Activated naive CD8-positive, alpha-beta T cell treated with anti-CD3 and anti-CD28 coated beads, Interleukin-2, amount 10 ng/mL, durations not matched to agents 7 days and 5 days (primary cell): ENCODE results near the gene MOCS2. TPM values are rescaled to one million over a fixed set of nuclear protein-coding genes. Genes with fewer than 3 reads are reported as not detected.

Source experiments
- ATAC-seq: fragments of 150-1000 bp; cut with Tn5 transposase; one replicate; pipeline ENCODE4 v1.10.0; 2021; ENCODE audit warnings: low read depth, moderate library complexity
- POLR2A ChIA-PET: fragments of 350-600 bp; sonication (Branson Sonifier 250); formaldehyde crosslinking; loops from one replicate; lab custom pipeline; 2021; ENCODE audit warnings: antibody characterized with exemption; lab: Charles Lee
- DNase-seq: peaks from one replicate; pipeline ENCODE4 v3.0.0; 2021
- H3K27ac Mint-ChIP-seq: one replicate; pipeline ENCODE4 v1.8.0; 2022; ENCODE audit warnings: mild to moderate bottlenecking, mixed read lengths
- H3K27me3 Mint-ChIP-seq: one replicate; pipeline ENCODE4 v1.8.0; 2022; ENCODE audit warnings: mild to moderate bottlenecking, moderate library complexity, mixed read lengths
- H3K36me3 Mint-ChIP-seq: one replicate; pipeline ENCODE4 v1.8.0; 2021; ENCODE audit warnings: mild to moderate bottlenecking, mixed read lengths
- H3K4me1 Mint-ChIP-seq: one replicate; pipeline ENCODE4 v1.8.0; 2021; ENCODE audit warnings: mixed read lengths
- H3K4me3 Mint-ChIP-seq: one replicate; pipeline ENCODE4 v1.8.0; 2022; ENCODE audit warnings: mild to moderate bottlenecking, moderate library complexity, mixed read lengths
- H3K9me3 Mint-ChIP-seq: one replicate; pipeline ENCODE4 v1.8.0; 2021; ENCODE audit warnings: mixed read lengths
- total RNA-seq, 2 experiments: library from RNA; stranded (reverse); gene quantifications; one replicate each; pipeline ENCODE4 v1.2.3, GENCODE V29; 2021

MOCS2 gene
- total RNA-seq, 2 experiments from 2014 or later: 23.1 to 26.0 TPM

DNA sequence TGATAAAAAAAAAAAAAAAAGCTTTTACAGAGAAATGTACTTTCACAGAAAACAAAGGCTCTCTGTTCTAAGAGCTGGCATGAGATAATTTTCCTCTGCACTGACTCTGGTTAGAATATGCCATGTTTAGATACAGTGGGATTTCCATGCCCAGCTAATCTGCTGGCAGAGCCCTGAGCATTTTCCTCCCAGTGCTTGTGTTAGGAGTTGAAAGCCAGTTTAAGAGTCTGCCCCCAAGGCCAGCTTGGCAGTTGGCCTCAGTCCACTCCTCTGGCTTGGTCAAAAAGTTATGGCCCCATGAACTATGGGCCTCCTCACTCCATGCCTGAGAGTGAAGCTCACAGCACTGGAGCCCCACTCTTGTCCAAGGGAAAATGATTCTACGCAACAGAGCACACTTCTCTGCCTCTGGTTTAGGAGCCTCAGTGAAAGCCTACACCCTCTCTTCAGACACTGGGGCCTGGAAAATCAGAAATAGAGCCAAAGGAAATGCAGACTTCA, 21.9 kb downstream of the MOCS2 start:
- H3K27me3 Mint-ChIP-seq: no peaks in the 10 kb centered on the region
- POLR2A ChIA-PET: interaction anchor here (0.6 to 2.0 kb wide), 2 partner anchors 22 to 48 kb away, joined by 5 to 6 read pairs; partner anchors contain the start of gene MOCS2
- no peak overlapping the region for H3K27ac Mint-ChIP-seq
- H3K4me1 Mint-ChIP-seq: peaks cover 49% of the 10 kb centered on the region
- no peak overlapping the region for H3K4me3 Mint-ChIP-seq
- ATAC-seq (no peak), DNase-seq (no peak)
- H3K36me3 Mint-ChIP-seq: peaks cover 23% of the 10 kb centered on the region
- H3K9me3 Mint-ChIP-seq: no peaks in the 10 kb centered on the region

DNA sequence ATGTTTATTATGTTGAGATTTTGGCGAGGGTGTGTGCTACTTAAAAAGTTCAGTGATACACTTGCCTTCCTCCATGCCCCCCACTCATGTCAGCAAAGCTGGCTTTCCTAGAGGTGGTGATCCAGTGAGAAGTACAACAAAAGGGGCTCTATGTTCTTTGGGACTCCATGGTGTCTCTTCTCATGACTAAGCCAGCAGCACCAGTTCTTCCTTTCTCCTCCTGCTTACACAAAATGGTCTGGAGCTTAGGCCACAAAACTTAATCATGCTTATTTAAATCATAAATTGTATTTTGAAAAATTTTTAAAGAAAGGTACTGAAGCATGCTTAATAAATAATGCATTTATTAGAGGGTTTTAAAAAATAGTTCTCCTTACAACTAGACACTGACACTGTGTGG, 22.4 kb downstream of the MOCS2 start:
- ATAC-seq: no peak
- no peak overlapping the region for H3K27ac Mint-ChIP-seq
- no peak overlapping the region for H3K4me3 Mint-ChIP-seq
- DNase-seq: no peak
- H3K36me3 Mint-ChIP-seq: peaks cover 23% of the 10 kb centered on the region
- peaks cover 51% of the 10 kb centered on the region for H3K4me1 Mint-ChIP-seq
- POLR2A ChIA-PET: interaction anchor here (0.6 kb wide), 1 partner anchor 47 kb away, joined by 5 read pairs; no protein-coding TSS in a partner anchor
- no peaks in the 10 kb centered on the region for H3K9me3 Mint-ChIP-seq
- no peaks in the 10 kb centered on the region for H3K27me3 Mint-ChIP-seq

GRCh38 chr5:53084546-53085255, 24.9 kb downstream of the MOCS2 start:
- Mint-ChIP-seq H3K4me3 (peak overlapping the region; percentile 63), H3K36me3 (peaks cover 34% of the 10 kb centered on the region), H3K4me1 (peaks cover 49% of the 10 kb centered on the region), H3K9me3 (no peaks in the 10 kb centered on the region), H3K27ac (peak overlapping the region; percentile 64), H3K27me3 (no peaks in the 10 kb centered on the region)
- ATAC-seq: no peak
- POLR2A ChIA-PET: no interaction called here
- DNase-seq: no peak

DNA sequence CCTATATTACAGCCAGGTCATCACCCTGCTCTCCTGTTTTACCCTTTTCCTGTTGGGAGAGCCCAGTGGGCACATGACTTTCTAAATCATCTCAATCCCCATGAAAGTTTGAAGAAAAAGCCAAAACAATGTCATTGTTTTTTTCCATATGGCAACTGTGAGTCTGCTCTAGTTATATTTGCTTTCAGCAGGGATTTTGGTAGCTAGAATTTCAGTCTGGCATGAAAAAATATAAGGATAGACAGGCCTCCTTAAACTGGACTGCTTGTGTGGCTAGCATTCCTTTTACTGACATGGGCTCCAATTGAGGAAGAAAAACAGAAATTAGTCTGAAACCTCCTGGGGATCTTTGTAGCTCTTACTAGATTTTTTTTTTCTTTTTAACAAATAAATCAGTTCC, 25.6 kb downstream of the MOCS2 start:
- H3K9me3 Mint-ChIP-seq: no peaks in the 10 kb centered on the region
- peaks cover 37% of the 10 kb centered on the region for H3K36me3 Mint-ChIP-seq
- no peak for ATAC-seq
- no peak overlapping the region for H3K27ac Mint-ChIP-seq
- H3K4me3 Mint-ChIP-seq: peak overlapping the region; percentile 10
- no peak for DNase-seq
- peaks cover 45% of the 10 kb centered on the region for H3K4me1 Mint-ChIP-seq
- H3K27me3 Mint-ChIP-seq: no peaks in the 10 kb centered on the region
- POLR2A ChIA-PET: no interaction called here

DNA sequence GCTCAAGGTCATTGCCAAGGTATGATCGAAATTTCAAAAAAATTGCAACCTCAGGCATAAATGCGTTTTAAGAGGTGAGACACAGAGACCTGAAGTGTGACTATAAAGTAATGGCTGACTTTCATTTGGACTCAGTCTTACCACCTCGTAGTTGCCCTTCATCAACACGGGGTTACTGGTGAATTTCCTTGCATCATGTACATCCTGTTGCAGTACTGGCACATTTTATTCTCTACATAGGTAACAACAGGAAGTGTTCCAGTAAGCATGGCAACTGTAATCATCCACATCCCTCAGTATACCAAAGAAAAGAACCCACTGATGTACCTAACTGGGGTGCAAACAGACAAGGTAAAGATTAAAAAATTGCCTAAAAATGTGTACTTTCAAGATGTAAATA, 29.3 kb downstream of the MOCS2 start:
- peaks cover 52% of the 10 kb centered on the region for H3K36me3 Mint-ChIP-seq
- H3K4me1 Mint-ChIP-seq: peaks cover 40% of the 10 kb centered on the region
- ATAC-seq: peak; percentile 75
- DNase-seq: no peak
- POLR2A ChIA-PET: no interaction called here
- no peaks in the 10 kb centered on the region for H3K9me3 Mint-ChIP-seq
- H3K4me3 Mint-ChIP-seq: no peak overlapping the region
- no peaks in the 10 kb centered on the region for H3K27me3 Mint-ChIP-seq
- peak overlapping the region; percentile 54 for H3K27ac Mint-ChIP-seq

GRCh38 chr5:53076014-53076583, 33.5 kb downstream of the MOCS2 start:
- H3K27me3 Mint-ChIP-seq: peaks cover 6% of the 10 kb centered on the region
- DNase-seq (no peak), ATAC-seq (no peak)
- peaks cover 56% of the 10 kb centered on the region for H3K36me3 Mint-ChIP-seq
- no peak overlapping the region for H3K4me3 Mint-ChIP-seq
- no peak overlapping the region for H3K27ac Mint-ChIP-seq
- H3K9me3 Mint-ChIP-seq: no peaks in the 10 kb centered on the region
- H3K4me1 Mint-ChIP-seq: peaks cover 17% of the 10 kb centered on the region
- POLR2A ChIA-PET: no interaction called here

DNA sequence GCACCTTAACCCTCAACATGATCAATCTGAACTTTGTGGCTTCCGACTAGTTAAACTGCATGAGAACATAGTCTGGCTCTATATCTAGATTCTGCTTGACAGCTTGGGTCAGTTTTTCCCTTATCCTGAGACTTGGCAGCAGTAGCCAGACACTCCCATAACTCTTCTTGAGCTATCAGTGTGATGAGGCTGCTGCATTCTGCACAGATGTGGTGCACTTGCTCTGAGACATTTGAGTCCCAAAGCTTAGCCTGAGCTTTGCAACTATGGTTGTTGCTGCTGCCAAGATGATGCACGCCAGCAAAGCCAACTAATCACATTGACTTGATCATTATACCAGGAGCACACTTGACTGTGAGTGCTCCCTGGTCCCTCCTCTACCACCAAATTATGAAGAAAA, 36.2 kb downstream of the MOCS2 start:
- Mint-ChIP-seq H3K4me3 (no peak overlapping the region), H3K27me3 (peaks cover 6% of the 10 kb centered on the region), H3K9me3 (no peaks in the 10 kb centered on the region), H3K36me3 (peaks cover 43% of the 10 kb centered on the region), H3K27ac (no peak overlapping the region), H3K4me1 (peaks cover 17% of the 10 kb centered on the region)
- DNase-seq (no peak), ATAC-seq (no peak)
- POLR2A ChIA-PET: no interaction called here

DNA sequence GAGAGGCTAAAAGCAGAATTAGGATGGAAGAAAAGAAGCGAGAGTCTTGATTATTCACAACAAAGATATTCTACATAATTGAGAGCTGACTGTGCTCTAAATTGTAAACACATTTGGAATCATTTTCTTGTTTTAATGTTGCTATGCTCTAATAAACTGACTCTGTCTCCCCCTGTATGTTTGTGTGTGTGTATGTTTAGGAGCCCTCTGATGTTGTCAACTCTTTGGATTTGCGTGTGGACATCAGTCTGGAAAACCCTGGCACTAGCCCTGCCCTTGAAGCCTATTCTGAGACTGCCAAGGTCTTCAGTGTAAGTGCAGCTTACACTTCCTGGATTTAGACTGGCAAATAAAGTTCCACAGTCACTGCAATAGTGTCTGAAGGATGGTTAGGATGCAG, 37.8 kb downstream of the MOCS2 start:
- Mint-ChIP-seq H3K4me3 (no peak overlapping the region), H3K9me3 (no peaks in the 10 kb centered on the region), H3K4me1 (peaks cover 22% of the 10 kb centered on the region), H3K27ac (no peak overlapping the region), H3K36me3 (peaks cover 49% of the 10 kb centered on the region), H3K27me3 (peaks cover 6% of the 10 kb centered on the region)
- ATAC-seq: no peak
- POLR2A ChIA-PET: no interaction called here
- DNase-seq: no peak

GRCh38 chr5:53071298-53071697, 38.3 kb downstream of the MOCS2 start:
- Mint-ChIP-seq H3K36me3 (peaks cover 46% of the 10 kb centered on the region), H3K9me3 (no peaks in the 10 kb centered on the region), H3K4me1 (peaks cover 22% of the 10 kb centered on the region), H3K27ac (no peak overlapping the region), H3K27me3 (peaks cover 6% of the 10 kb centered on the region), H3K4me3 (no peak overlapping the region)
- DNase-seq: no peak
- POLR2A ChIA-PET: no interaction called here
- ATAC-seq: no peak

GRCh38 chr5:53069626-53070025, 39.9 kb downstream of the MOCS2 start:
- Mint-ChIP-seq H3K4me1 (peaks cover 22% of the 10 kb centered on the region), H3K27me3 (peaks cover 6% of the 10 kb centered on the region), H3K9me3 (no peaks in the 10 kb centered on the region), H3K4me3 (peak overlapping the region; percentile 54), H3K36me3 (peaks cover 41% of the 10 kb centered on the region), H3K27ac (peak overlapping the region; percentile 75)
- ATAC-seq (peak; percentile 97), DNase-seq (peak; percentile 35)
- POLR2A ChIA-PET: interaction anchor here (1.2 to 1.4 kb wide), 3 partner anchors 19 to 271 kb away, joined by 3 to 4 read pairs (median 3); no protein-coding TSS in a partner anchor

DNA sequence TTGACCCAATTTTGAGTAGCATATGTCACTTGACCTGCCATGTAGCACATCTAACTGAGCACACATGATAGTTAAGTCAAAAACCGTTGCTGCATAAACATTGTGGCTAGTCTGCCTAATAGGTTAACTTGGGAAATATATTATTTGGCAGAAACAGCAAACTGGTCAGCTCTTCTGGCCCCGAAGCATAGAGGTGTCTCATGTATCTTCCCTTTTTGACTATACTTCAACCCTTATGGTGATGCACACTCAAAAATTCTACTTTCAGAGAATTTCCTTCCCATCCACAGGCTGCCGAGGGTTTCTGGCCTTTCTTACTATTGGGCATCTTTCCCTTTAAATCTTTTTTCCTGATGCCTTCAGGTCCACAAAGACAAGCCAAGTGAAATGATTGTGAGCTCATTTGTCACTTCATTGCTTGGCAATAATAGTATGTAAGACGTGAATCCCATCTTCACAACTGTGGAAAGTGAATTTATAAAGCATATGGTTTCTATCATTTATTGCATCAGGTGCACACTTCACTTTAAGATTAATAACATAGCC, 41.2 kb downstream of the MOCS2 start:
- no peak for ATAC-seq
- H3K27me3 Mint-ChIP-seq: peaks cover 4% of the 10 kb centered on the region
- POLR2A ChIA-PET: no interaction called here

DNA sequence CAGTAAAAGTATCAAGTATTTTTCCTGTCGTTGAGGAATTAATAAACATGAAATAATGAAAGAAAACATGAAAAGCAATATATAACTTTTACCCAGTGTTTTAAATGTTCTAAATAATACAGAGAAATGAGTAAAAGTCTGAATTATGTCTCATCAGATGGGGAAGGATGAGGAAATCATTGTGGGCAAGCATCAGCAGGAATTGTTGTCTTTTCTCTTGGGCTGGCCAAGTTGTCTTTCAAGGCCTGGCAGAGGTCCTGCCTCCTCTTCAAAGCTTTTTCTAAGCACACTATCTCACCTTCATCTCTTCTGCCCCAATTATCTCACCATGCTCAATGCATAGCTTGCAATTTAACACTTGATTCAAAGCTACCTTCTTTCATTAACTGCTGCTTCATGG, 41.9 kb downstream of the MOCS2 start:
- Mint-ChIP-seq H3K9me3 (no peaks in the 10 kb centered on the region), H3K4me1 (peaks cover 21% of the 10 kb centered on the region), H3K36me3 (peaks cover 35% of the 10 kb centered on the region), H3K4me3 (no peak overlapping the region), H3K27ac (no peak overlapping the region), H3K27me3 (no peaks in the 10 kb centered on the region)
- ATAC-seq (no peak), DNase-seq (no peak)
- POLR2A ChIA-PET: no interaction called here

More for the DNA sequence above, 41.2 kb downstream of the MOCS2 start:
- DNase-seq: no peak
- H3K27ac Mint-ChIP-seq: no peak overlapping the region
- H3K4me1 Mint-ChIP-seq: peaks cover 20% of the 10 kb centered on the region
- no peaks in the 10 kb centered on the region for H3K9me3 Mint-ChIP-seq
- peaks cover 37% of the 10 kb centered on the region for H3K36me3 Mint-ChIP-seq
- no peak overlapping the region for H3K4me3 Mint-ChIP-seq

DNA sequence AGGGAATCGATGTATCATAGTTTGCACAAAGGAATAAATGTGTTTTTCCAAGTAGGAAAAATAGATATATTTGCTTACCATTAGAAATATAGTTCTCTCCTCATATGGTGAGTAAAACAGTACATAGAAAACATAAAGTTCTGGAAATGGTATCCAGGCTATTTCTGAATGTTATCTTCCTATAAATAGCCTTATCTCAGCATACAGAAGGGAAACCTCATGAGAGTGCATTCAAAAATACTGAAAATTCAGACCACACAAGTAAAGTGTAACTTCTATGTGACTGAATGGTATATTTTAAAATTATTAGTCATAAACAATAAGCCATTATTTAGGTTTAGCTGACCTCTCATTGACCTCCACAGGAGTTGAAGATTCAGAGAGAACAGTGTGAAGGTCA, 43.5 kb downstream of the MOCS2 start:
- Mint-ChIP-seq H3K27ac (no peak overlapping the region), H3K36me3 (peaks cover 35% of the 10 kb centered on the region), H3K27me3 (no peaks in the 10 kb centered on the region), H3K4me3 (no peak overlapping the region), H3K9me3 (no peaks in the 10 kb centered on the region), H3K4me1 (peaks cover 18% of the 10 kb centered on the region)
- POLR2A ChIA-PET: no interaction called here
- ATAC-seq (no peak), DNase-seq (no peak)

- Mint-ChIP-seq H3K4me3 (no peak overlapping the region), H3K4me1 (peaks cover 6% of the 10 kb centered on the region), H3K27ac (no peak overlapping the region), H3K36me3 (peaks cover 44% of the 10 kb centered on the region), H3K9me3 (no peaks in the 10 kb centered on the region), H3K27me3 (no peaks in the 10 kb centered on the region)
- DNase-seq (no peak), ATAC-seq (no peak)
- POLR2A ChIA-PET: no interaction called here
Measured at GRCh38 chr5:53063791-53064190, 45.8 kb downstream of the MOCS2 start.
